HepG2 (cell line): ENCODE measurements around the gene KLHL17. TPM values are rescaled to one million over a fixed set of nuclear protein-coding genes. Genes with fewer than 3 reads are reported as not detected.

Source experiments
- ATAC-seq: fragments of 200-7000 bp; cut with Tn5 transposase; 3 replicates; pipeline ENCODE4 v1.9.1; 2020; ENCODE audit warnings: mild to moderate bottlenecking, moderate library complexity
- BruUV-seq: library from RNA; stranded (reverse); fragments of 400-500 nt; replicated peaks from 2 replicates; lab custom pipeline; 2021; lab: Mats Ljungman, UMichigan
- CTCF ChIA-PET: fragments of 300-600 bp; formaldehyde crosslinking; extraction: SDS; loops from one replicate; lab custom pipeline; 2021; ENCODE audit warnings: low total read pairs, inconsistent platforms, low intra/inter-chr PET ratio; lab: Yijun Ruan, JAX
- POLR2A ChIA-PET: fragments of 350-600 bp; sonication (Branson Sonifier 250); formaldehyde crosslinking; loops from one replicate; lab custom pipeline; 2020; ENCODE audit warnings: antibody characterized with exemption, inconsistent platforms; lab: Yijun Ruan, JAX
- DNase-seq: peaks from one replicate; pipeline ENCODE4 v3.0.0-alpha.2; 2015; ENCODE audit warnings: low spot score
- FAIRE-seq: peaks from 3 replicates; lab custom pipeline; 2011; peaks lifted over from hg19 to GRCh38; lab: Jason Lieb, UNC
- H2AFZ ChIP-seq: one replicate; pipeline ENCODE4 v1.6.1; 2011; ENCODE audit warnings: low read length, inconsistent platforms
- H3K27ac ChIP-seq: fragments of 300-600 bp; 3 replicates; pipeline ENCODE4 v1.8.0; 2011; ENCODE audit warnings: mixed run types, mild to moderate bottlenecking, mixed read lengths, low read length, inconsistent platforms; ENCODE audit not compliant: insufficient read depth; ENCODE audit errors: extremely low read length
- H3K27me3 ChIP-seq, 2 experiments: fragments of 200-600 bp in 1 of 2; 2 replicates in 1 of 2; 3 replicates in 1 of 2; pipeline versions ENCODE4 v1.6.0 to v1.8.0; 2011; ENCODE audit warnings: low read length in 2 of 2, mild to moderate bottlenecking in 2 of 2, moderate library complexity in 2 of 2, inconsistent platforms in 1 of 2; ENCODE audit not compliant: insufficient read depth in 2 of 2, control insufficient read depth in 1 of 2
- H3K36me3 ChIP-seq, 2 experiments: fragments of 200-600 bp in 1 of 2; replicated peaks in 1 of 2; 2 replicates in 1 of 2; 3 replicates in 1 of 2; pipeline versions ENCODE4 v1.5.1 to v1.8.0; 2011; ENCODE audit warnings: low read length in 2 of 2, inconsistent platforms in 1 of 2; ENCODE audit not compliant: insufficient read depth in 2 of 2, control insufficient read depth in 1 of 2
- H3K4me1 ChIP-seq: 2 replicates; pipeline ENCODE4 v1.5.1; 2012; ENCODE audit warnings: low read length, inconsistent platforms; ENCODE audit not compliant: insufficient read depth
- H3K4me2 ChIP-seq: 2 replicates; pipeline ENCODE4 v1.6.0; 2011; ENCODE audit warnings: low read depth, low read length, inconsistent platforms
- H3K4me3 ChIP-seq, 3 experiments: fragments of 200-600 bp in 1 of 3; sonication (generic), shearing (Covaris generic) in 1 of 3; replicated peaks in 1 of 3; 2 replicates each; pipeline ENCODE4 v1.5.1; 2011 to 2016; ENCODE audit warnings: low read length in 3 of 3, inconsistent platforms in 2 of 3, low read depth in 2 of 3, mild to moderate bottlenecking in 2 of 3, control low read depth in 1 of 3, mixed read lengths in 1 of 3; ENCODE audit not compliant: insufficient read depth in 1 of 3
- H3K79me2 ChIP-seq: one replicate; pipeline ENCODE4 v1.6.1; 2011; ENCODE audit warnings: low read length, inconsistent platforms; ENCODE audit not compliant: insufficient read depth
- H3K9ac ChIP-seq: 2 replicates; pipeline ENCODE4 v1.6.0; 2011; ENCODE audit warnings: mild to moderate bottlenecking, low read depth, low read length, inconsistent platforms; ENCODE audit not compliant: insufficient read depth
- H3K9me3 ChIP-seq: 2 replicates; pipeline ENCODE4 v1.5.1; 2012; ENCODE audit warnings: mild to moderate bottlenecking, low read length
- H4K20me1 ChIP-seq: 2 replicates; pipeline ENCODE4 v1.6.0; 2011; ENCODE audit warnings: inconsistent platforms, mild to moderate bottlenecking, low read length, moderate library complexity; ENCODE audit not compliant: insufficient read depth
- CTCF ChIP-seq: sonication (generic); formaldehyde crosslinking; IDR thresholded peaks from 2 replicates; pipeline ENCODE4 v1.5.0; 2020; ENCODE audit warnings: mild to moderate bottlenecking, missing genetic modification reagents, moderate library complexity
- JARID2 ChIP-seq: sonication (generic); formaldehyde crosslinking; IDR thresholded peaks from 2 replicates; pipeline ENCODE4 v1.8.1; 2023; ENCODE audit warnings: missing genetic modification reagents, inconsistent platforms; ENCODE audit not compliant: insufficient replicate concordance
- KAT7 ChIP-seq: IDR thresholded peaks from 2 replicates; pipeline ENCODE4 v1.6.1; 2018; ENCODE audit warnings: borderline replicate concordance, missing compliant biosample characterization
- PRDM15 ChIP-seq: sonication (generic); formaldehyde crosslinking; IDR thresholded peaks from 2 replicates; pipeline ENCODE4 v1.4.0; 2020; ENCODE audit warnings: missing genetic modification reagents
- RBM39 ChIP-seq: fragments of 200-400 bp; formaldehyde crosslinking; IDR thresholded peaks from one replicate; pipeline ENCODE4 v1.6.1; 2018; ENCODE audit warnings: antibody characterized with exemption, mild to moderate bottlenecking, low read depth, low read length; ENCODE audit not compliant: poor library complexity, severe bottlenecking
- RFX5 ChIP-seq: IDR thresholded peaks from 2 replicates; pipeline ENCODE4 v1.6.1; 2011; ENCODE audit warnings: low read depth, low read length, improper control_type of control experiment
- RNF2 ChIP-seq: fragments of 450-650 bp; conservative IDR thresholded peaks from 2 replicates; pipeline ENCODE4 v1.6.1; 2016; ENCODE audit warnings: low read depth
- RXRB ChIP-seq: IDR thresholded peaks from 2 replicates; pipeline ENCODE4 v1.6.1; 2016; ENCODE audit warnings: borderline replicate concordance, missing genetic modification reagents, missing compliant biosample characterization
- SKIL ChIP-seq: sonication (generic); formaldehyde crosslinking; IDR thresholded peaks from 2 replicates; pipeline ENCODE4 v1.8.0; 2022; ENCODE audit warnings: missing genetic modification reagents, mild to moderate bottlenecking, moderate library complexity, borderline replicate concordance
- STAG1 ChIP-seq: sonication (generic); formaldehyde crosslinking; IDR thresholded peaks from 2 replicates; pipeline ENCODE4 v1.4.0; 2020; ENCODE audit warnings: missing genetic modification reagents
- ZNF558 ChIP-seq: sonication (generic); formaldehyde crosslinking; IDR thresholded peaks from 2 replicates; pipeline ENCODE4 v1.9.0; 2022; ENCODE audit warnings: mild to moderate bottlenecking, missing genetic modification reagents, borderline replicate concordance
- ZNF777 ChIP-seq: sonication (generic); formaldehyde crosslinking; IDR thresholded peaks from 2 replicates; pipeline ENCODE4 v1.4.0; 2020; ENCODE audit warnings: missing genetic modification reagents
- WGBS: methylation state at CpG from one replicate; pipeline ENCODE4 v1.1.6; 2017; ENCODE audit warnings: low lambda C conversion rate; 5-methylcytosine and 5-hydroxymethylcytosine counted together
- in situ Hi-C: cut with HindIII; loops from 2 replicates; pipeline ENCODE4 v1.10.0; 2017; ENCODE audit warnings: low pct_unique_long_range_greater_than_20kb; ENCODE audit not compliant: extremely low pct_ligation_motif_present
- intact Hi-C: fragments of 100-400 bp; cut with micrococcal nuclease; formaldehyde crosslinking; loops from one replicate; pipeline ENCODE4 v1.10.0; 2022; ENCODE audit not compliant: unreplicated experiment
- polyA plus RNA-seq, 8 experiments: library from polyadenylated mRNA; depleted of rRNA in 3 of 8; stranded (reverse) in 7 of 8; unstranded in 1 of 8; fragments of >200 nt; fragmentation: Illumina TruSeq in 4 of 8; extraction: Trizol in 4 of 8; gene quantifications; 2 replicates each; pipeline versions ENCODE4 v1.2.1 to v1.2.3, GENCODE V29; 2011 to 2016; ENCODE audit warnings: low read depth in 4 of 8, missing spikeins in 1 of 8, mixed read lengths in 1 of 8; ENCODE audit not compliant: insufficient read depth in 1 of 8
- total RNA-seq, 5 experiments: library from RNA; depleted of rRNA; stranded (reverse); fragments of >200 nt; fragmentation: Illumina TruSeq; extraction: Trizol; gene quantifications; 2 replicates each; pipeline ENCODE4 v1.2.3, GENCODE V29; 2016; ENCODE audit warnings: low read depth in 1 of 5

Gene KLHL17
- total and polyA plus RNA-seq, 2 of the 13 experiments (the other 11 are each of a cell fraction or from before 2014, with no cell fraction given): 9.3 to 24.7 TPM

GRCh38 chr1:921011-921837 is 39.2 kb upstream of the KLHL17 start:
- WGBS: 46% methylated on average over 17 of the region's 38 CpGs
- no peaks in the 10 kb centered on the region for H3K79me2 ChIP-seq
- FAIRE-seq (no peak), ATAC-seq (peak; percentile 69), DNase-seq (peak; percentile 60)
- POLR2A ChIA-PET: no interaction called here
- no TSS peak for BruUV-seq
- no peak overlapping the region for H3K27ac ChIP-seq
- H3K27me3 ChIP-seq: peaks cover 44 to 87% of the 10 kb centered on the region in 2 experiments
- H3K4me3 ChIP-seq: no peak overlapping the region; a peak in 1 of 6 replicates
- no peak overlapping the region for H2AFZ ChIP-seq
- peaks cover 40% of the 10 kb centered on the region for H3K4me1 ChIP-seq
- intact Hi-C loops (no loop called here), in situ Hi-C loops (no loop called here)
- H3K36me3 ChIP-seq: no peaks in the 10 kb centered on the region
- peaks cover 9% of the 10 kb centered on the region; the same call in 1 of the 2 replicates for H4K20me1 ChIP-seq
- CTCF ChIA-PET: interaction anchor here (1.1 kb wide), 1 partner anchor 8 kb away, joined by 3 read pairs; no protein-coding TSS in a partner anchor
- H3K9me3 ChIP-seq: no peaks in the 10 kb centered on the region
- no peak overlapping the region for H3K4me2 ChIP-seq
- H3K9ac ChIP-seq: no peak overlapping the region
- no peak for TF ChIP-seq PRDM15 (CRISPR knock-in tag)
- no peak for TF ChIP-seq JARID2 (CRISPR knock-in tag)
- TF ChIP-seq RFX5: no peak
- 0 out of 2 replicates have a peak, but pooled peaks have one; percentile 41 for TF ChIP-seq ZNF558 (CRISPR knock-in tag)
- TF ChIP-seq CTCF: peak; percentile 57
- TF ChIP-seq KAT7 (CRISPR knock-in tag): no peak
- peak; percentile 20; the same call in 1 of the 2 replicates for TF ChIP-seq RNF2
- TF ChIP-seq RXRB: peak; percentile 29; the same call in 1 of the 2 replicates
- TF ChIP-seq STAG1 (CRISPR knock-in tag): peak; percentile 17; the same call in 1 of the 2 replicates
- TF ChIP-seq RBM39: peak; percentile 71
- 0 out of 2 replicates have a peak, but pooled peaks have one; percentile 35 for TF ChIP-seq SKIL
- peak; percentile 27; the same call in 1 of the 2 replicates for TF ChIP-seq ZNF777
